Stromal cell of bone marrow (primary cell): ENCODE data around the gene PARP15.
"Not testable (repeated sequence)": the region's sequence is repeated elsewhere in the genome, so short reads cannot be mapped to it uniquely, and the experiment has no call there.

ENCODE experiments used
- DNase-seq: peaks from one replicate; pipeline ENCODE4 v3.0.0-alpha.2; 2012; ENCODE audit warnings: low read depth

The PARP15 gene

DNA sequence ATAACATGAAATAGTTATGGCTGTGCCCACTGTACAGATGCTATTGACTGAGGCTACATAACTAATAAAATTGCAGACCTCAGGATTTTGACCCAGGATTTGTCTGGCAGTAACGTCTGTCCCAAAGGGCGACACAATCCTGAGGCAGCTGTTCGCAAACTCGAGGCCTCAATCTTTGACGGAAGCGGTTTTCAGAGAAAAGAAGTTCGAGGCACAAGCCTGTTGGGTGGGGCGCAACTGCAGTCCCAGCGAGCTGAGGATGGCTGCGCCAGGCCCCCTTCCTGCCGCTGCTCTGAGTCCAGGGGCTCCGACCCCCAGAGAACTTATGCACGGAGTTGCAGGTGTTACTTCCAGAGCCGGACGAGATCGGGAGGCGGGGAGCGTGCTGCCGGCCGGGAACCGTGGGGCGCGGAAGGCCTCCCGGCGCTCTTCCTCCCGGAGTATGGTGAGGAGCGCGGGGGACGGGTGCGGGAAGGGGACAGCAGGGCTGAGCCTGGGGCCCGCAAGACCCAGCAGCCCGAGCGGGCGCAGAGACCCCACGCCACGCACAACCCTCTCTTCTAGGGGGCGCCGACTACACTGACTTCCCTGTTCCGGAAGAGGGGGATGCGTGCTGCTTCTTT lies at the start of gene PARP15:
Gene PARP15 (plus strand): TSS at position 242 of the 623 bp plus-strand sequence. CDS start 18 bp downstream, at position 260.
- DNase-seq = no peak

DNA sequence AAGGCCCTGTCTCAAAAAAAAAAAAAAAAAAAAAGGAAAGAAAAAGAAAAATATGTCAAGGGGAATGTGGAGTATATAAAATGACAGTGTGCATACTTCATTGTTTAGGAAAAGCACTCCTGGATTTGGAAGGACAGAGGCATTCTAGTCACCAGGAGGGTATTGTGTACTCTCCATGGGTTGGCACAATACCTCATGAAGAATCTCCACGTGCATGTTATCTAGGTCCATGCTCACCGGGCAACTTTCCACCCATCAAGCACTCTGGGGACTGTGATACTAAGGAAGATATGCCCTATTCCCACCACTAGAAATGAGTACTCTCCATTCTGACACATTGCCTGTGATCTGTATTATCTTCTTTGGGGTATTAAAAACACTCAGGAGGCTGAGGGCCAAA lies 47.3 kb upstream of the PARP15 start:
- DNase-seq = no peak

DNA sequence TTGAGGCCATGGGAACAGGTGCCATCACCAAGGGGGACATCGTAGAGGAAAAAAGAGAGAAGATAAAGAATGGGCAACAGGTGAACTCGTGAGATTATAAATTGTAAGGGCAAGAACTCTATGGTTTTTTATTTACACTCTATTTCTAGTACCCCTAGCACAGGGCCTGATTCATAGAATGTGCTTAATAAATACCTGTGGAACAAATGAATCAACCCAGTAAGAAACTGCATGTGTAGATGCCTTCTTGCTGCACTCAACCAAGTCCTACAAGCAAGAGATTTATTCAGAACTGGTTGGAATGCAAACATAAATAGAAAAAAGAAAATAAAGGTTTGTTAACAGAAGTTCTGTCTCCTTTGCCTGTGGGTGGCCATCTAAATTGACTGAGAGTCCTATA lies 44.0 kb upstream of the PARP15 start:
- no peak for DNase-seq

DNA sequence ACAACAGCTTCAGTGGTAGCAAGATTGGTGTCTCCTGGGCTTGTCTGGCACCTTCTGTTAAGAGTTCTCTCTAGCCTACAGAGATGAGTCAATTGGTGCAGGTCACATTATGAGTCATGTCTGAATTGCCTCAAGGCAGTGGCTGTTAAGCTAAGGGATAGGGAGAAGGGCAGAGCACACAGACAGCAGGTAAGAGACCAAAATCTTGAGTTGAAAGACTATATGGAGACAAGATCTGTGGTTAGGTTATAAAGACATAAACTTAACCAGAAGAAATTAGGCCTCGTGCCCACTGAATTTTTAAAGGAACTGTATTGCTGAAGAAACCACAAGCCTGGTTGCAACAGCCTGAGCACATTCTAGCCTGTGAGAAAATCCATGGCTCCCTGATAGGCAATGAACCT lies 43.5 kb upstream of the PARP15 start:
- peak; percentile 61 for DNase-seq

DNA sequence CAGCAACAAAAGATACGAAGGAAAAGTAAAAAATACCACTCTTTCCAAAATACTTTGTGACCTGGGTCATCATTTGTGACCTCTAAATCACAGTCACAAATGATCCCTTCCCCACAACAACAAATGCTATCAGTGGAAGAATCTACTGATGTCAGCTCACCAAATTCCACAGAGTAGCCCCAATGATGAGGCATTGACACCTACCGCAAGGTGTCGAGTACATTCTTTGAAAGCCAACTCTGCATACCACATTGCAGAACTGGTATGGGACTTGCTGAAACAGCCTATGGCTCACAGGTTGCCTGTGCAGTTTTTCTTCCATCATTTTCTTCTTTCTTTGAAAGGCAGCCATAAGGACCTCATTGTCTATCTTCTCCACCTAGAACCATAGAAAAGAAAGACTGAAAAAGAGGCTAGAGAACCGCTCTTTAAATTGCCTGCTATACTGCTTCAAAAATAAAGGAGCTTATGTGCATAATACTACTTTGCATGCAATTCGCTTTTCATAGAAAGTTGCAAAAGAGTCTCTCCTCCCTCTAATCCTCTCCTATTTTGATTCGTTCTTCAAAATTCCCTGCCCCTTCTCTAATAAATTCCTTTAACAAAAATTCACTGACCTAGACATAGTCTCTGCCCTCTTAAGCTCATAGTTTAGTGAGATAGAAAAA lies 41.4 kb upstream of the PARP15 start:
- DNase-seq = no peak

DNA sequence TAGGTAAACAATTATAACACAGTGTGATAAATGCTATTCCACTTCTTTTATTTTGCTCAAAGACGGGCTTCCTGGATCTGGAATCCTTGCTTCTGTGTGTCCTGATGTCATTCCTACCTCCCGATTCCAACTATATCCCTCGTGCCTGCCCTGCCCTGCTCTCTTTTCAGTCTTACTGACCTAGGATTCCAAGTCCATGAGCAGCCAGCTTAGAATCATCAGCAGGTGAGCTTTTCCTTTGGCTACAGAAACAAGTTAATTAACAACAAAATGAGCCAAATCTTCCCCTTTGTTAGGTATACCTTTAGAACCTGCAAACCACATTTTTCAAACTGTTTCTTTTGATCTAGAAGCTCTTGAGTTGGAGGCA lies 40.8 kb upstream of the PARP15 start:
- no peak for DNase-seq

DNA sequence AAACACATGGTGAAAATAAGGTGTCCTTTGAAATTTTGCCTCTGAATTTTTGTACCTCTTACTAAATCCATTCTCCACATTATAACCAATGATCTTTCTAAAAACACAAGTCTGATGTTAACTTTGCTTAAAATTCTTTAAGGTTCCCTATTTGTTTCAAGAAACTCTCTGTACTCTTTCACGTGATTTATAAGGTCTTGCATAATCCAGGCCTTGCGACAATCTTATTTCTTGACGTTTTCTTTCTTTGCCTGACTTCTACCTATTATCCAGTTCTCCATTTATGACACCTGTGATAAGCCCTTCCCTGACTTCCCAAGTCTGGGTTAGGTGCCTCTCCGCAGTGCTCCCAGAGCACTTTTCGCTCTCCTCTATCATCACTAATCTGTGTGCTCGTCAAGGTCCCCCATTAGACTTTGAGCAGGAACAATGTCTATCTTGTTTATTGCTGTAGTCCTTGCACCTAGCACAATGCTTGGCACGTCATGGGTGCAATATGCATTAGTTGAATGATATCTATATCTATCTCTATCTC lies 38.4 kb upstream of the PARP15 start:
- DNase-seq = no peak

DNA sequence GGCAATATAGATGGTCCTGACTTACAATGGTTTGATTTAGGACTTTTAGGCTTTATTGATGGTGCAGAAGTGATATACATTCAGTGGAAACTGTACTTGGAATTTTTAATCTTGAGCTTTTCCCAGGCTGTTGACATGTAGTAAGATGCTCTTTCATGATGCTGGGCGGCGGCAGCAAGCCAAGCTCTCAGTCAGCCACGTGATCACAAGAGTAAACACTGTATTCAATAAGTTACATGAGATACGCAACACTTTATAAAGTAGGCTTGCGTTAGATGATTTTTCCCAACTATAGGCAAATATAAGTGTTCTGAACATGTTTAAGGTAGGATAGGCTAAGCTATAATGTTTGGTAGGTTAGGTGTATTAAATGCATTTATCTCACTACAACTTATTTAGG lies 31.3 kb upstream of the PARP15 start:
- no peak for DNase-seq

DNA sequence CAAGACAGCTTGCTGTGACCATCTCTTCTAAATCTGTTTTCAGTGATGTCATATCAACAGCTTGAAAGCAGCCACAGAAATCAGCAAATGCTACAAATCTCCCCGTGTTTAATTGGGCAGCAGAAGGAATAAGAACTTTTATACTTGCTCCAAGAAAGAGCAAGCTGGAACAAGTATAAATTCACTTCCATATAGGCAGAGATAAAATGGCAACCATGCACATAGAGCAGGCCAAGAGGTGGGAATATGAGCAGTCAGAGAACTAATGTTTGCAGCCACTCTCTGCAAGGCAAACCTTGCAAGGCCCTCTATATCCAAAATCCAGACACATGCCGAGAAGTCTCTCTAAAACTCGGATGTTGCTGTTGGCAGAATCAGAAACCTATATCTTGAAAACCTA lies 29.4 kb upstream of the PARP15 start:
- no peak for DNase-seq

DNA sequence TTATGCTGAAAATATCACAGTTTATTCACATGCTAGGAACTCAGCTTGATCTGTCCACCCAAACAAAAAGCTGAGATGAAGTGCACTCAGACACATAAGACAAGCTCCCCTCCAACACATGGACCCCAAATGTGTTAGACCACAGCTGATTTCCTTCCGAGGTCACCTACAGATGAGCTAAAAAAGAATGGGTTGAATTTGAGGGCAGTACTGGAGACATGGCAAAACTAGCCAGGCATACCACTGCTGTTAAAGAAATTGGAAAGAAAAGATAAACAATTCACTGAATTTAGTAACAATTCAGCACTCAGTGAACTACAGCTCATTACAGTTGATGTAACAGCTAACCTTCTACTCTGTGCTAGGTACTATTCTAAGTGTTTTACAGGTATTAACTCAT lies 28.8 kb upstream of the PARP15 start:
- DNase-seq = no peak

DNA sequence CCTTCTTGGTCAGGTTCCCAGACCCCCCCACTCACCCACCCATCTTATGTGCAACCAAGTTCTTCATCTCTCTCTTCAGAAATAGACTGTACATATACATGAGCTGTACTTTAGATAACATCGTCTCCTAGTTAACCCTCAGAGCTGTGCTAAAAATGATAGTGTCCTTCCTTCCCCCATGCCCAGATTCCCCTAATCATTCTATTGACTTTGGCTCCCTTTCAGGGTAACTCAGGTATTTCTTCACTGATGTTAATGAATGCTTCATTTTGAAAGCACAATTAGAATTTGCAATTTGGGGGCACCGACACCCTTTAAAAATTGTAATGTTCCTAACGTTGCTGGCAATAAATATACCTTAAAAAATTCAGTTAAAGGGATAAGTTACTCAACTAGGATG lies 24.3 kb upstream of the PARP15 start:
- no peak for DNase-seq

DNA sequence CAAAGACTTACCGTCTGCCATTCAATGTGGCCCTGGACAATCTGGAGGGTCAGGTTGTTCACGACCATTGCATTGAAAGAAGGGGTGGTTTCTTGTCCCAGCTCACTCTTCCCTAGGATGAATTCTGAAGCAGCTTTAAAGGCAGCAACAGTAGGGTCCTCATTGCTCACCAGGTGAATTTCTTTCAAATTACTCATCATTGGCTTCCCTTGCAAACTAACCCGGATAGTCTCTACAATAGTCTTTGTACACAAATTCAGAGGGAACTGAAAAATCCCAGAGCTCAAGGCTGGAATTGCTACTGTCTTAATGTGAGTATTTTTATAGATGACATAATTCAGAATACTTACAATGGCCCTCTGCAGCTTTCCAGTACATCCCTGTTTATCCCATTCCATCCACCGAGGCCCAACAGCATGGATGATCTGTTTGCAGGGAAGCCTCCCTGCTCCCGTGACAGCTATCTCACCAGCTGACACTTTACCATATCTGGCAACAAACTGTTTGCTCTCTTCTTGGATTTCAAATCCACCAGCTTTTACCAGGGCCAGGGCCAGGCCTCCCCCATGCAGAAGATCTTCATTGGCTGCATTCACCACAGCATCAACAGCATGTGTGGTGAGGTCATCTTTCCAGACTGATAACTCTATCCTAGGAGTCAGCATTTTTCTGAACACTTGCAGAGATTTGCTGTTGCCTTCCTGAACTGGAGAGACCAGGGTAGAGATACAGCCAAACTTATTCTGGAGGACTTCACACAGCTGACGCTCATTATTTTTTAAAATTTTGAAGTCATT lies 22.0 kb upstream of the PARP15 start:
- DNase-seq = no peak

DNA sequence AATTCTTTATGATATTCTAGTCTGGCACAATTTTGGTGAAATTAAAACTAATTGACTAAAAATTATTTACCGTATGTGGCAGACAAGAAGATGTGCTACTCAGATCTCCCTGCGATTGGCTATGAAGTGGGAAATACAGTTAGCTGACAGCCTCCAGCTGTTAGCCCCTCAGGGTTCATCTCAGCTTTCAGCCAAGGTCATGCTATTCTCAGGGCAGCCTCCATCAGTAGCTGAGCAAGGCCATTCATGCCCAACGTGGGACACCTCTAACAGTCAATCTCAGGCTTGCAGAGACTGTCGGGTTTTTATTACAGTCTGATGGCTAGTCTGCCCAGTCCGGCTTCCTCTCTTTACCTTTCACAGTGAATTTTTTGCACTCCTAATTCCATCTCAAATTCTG lies 20.1 kb upstream of the PARP15 start:
- DNase-seq = no peak

DNA sequence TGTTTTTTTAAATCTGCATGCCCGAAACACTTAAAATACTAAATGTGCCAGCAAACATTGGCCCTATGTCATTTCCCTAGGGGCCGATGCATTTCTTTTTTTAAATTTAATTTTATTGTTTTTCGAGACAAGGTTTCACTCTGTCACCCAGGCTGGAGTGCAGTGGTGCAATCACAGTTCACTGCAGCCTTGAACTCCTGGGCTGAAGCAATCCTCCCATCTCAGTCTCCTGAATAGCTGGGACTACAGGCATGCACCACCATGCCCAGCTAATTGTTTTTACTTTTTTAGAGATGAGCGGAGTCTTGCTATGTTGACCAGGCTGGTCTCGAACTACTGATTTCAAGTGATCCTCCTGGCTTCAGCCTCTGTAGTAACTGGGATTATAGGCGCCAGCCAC lies 18.8 kb upstream of the PARP15 start:
- no peak for DNase-seq

DNA sequence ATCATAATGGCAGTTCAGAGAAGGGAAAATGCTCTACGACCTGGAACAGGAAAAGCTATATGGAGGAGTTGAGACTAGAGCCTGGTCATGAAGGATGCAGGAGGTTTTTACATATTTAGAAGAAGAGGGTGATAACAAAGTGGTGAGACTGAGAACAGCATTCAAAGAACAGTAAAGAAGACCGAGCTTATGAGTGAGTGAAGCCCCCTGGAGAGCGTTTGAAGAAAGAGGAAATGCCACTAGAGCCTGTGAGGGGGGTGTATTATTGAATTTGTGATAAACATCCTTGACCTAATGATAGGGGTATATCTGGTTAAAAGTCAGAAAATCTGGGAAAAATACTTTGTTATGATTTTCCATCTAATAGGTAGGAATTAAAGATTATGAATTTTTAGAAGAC lies 17.5 kb upstream of the PARP15 start:
- DNase-seq = no peak

DNA sequence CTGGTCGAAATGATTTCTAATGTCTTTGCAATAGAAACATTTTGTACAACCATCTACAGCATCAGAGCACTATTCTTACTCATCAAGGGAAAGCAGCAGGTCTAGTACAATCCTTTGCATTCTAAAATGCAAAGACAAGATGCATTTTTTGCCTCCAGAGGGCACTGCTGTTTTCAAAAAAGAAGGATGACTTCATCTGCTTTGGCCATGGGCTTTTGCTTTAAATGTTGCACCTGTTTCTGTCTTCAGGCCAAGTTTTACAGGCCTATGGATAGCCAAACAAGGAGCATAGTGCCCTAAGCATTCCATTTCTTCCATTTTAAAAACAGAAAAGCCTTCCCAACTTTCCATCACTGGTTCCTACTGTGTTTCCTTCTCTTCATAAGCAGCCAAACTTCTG lies 16.8 kb upstream of the PARP15 start:
- DNase-seq = peak; percentile 45

DNA sequence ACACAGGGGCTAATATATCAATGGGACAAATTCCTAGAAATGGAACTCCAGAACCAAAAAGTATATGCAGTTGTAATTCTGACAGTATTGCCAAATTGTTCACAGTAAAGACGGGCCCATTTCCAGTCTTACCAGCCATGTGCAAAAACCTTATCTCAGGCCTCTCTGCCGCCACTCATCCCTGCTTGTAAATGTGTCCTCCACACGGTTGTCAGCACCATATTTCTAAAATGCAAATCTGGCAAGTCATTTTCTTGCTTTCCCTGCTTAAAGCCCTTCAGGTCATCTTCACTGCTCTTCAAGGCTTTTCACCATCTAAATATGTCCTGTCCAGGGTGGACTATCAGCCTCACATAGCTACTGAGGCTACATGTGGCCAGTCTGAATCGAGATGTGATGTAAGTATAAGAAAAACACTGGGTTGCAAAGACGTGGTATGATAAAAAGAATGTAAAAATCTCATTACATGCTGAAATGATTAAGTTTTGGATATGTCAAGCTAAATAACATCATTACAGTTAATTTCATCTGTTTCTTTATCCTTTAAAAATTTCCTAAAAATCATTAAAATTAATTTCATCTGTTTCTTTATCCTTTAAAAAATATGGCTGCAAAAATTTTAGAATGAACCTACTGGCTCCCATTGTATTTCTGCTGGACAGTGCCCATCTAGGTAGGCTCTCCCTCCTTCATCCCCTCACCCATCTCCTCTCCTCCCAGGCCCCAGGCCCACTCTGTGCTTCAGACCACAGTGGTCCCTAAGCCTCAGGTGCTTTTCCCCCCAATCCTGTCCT lies 14.3 kb upstream of the PARP15 start:
- DNase-seq = no peak

DNA sequence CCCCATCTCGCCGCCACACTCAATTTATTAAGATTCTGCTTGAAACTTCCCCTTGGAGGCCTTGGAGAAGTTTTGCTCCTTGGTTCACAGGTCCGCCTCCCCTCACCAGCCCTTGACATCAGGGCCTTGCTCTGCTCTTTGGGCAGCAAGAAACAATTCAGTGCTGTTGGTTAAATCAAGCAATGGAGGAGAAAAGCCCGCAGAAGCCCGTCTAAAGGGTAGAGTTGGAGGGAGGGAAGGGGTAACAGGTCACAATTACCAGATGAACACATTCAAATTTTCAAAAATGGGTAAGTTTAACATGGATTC lies 13.8 kb upstream of the PARP15 start:
- DNase-seq = no peak

DNA sequence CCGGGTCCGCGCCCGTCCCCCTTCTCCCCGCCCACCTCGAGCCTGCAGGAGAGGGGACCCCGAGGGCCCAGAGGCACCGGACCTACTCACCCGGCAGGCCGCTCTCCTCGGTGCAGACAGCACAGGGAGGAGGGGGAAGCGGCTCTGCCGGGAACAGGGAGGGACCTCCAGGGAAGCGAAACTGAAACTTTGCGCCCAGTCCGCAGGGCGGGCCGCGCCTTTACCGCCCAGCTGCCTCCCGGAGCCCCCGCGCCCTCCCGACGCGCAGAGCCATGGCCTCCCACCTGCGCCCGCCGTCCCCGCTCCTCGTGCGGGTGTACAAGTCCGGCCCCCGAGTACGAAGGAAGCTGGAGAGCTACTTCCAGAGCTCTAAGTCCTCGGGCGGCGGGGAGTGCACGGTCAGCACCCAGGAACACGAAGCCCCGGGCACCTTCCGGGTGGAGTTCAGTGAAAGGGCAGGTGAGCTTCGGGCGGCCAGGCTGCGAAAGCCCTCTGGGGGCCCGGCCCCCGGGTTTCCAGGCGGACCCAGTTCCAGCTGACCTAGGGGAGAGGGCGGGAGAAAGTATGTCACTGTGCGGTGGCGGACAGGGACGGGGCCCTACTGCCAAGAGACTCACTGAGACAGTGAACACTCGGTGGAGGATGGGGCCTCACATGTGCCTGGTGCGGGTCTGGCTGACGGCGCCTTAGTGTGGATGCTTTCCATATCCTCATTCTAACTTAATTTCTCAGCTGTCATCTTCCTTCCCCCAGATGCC lies 13.1 kb upstream of the PARP15 start, which contains the start of the genes DTX3L and PARP9:
Gene DTX3L (plus strand): TSS at position 184 of the 758 bp plus-strand sequence. CDS start 89 bp downstream, at position 273.
Gene PARP9 (minus strand): TSS at position 146 of the 758 bp plus-strand sequence. CDS start 4,680 bp downstream, outside the sequence.
- peak; percentile 70 for DNase-seq

DNA sequence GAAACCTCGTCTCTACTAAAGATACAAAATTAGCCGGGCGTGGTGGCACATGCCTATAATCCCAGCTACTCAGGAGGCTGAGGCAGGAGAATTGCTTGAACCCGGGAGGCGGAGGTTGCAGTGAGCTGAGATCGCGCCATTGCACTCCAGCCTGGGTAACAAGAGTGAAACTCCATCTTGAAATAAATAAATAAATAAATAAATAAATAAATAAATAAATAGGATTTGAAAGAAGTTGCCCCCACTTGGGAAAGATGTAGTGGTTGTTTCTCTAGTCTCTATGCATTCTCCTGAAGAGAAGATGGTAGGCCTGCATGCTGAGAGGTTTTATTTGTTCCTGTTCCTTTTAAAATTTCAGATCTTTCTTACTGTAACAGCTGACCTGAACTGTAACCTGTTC lies 9.3 kb upstream of the PARP15 start:
- DNase-seq = not testable (repeated sequence)

DNA sequence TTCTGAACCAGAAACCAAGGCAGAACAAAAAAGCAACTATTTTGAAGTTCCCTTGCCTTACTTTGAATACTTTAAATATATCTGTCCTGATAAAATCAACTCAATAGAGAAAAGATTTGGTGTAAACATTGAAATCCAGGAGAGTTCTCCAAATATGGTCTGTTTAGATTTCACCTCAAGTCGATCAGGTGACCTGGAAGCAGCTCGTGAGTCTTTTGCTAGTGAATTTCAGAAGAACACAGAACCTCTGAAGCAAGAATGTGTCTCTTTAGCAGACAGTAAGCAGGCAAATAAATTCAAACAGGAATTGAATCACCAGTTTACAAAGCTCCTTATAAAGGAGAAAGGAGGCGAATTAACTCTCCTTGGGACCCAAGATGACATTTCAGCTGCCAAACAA lies 8.7 kb upstream of the PARP15 start:
- DNase-seq = no peak
